PC-3 (cell line): Measurements from ENCODE around the gene RAD1. TPM values are rescaled to one million over a fixed set of nuclear protein-coding genes. Genes with fewer than 3 reads are reported as not detected.
A peak's percentile ranks its signal among the peaks of the same experiment; 100 is the strongest.

Experiments used
- ATAC-seq: fragments of 200-7000 bp; cut with Tn5 transposase; 2 replicates; pipeline ENCODE4 v1.9.1; 2020; ENCODE audit warnings: mild to moderate bottlenecking, moderate library complexity
- BruUV-seq: library from RNA; stranded (reverse); fragments of 400-500 nt; replicated peaks from 2 replicates; lab custom pipeline; 2021; lab: Mats Ljungman, UMichigan
- CTCF ChIA-PET: fragments of 300-600 bp; sonication (Branson Sonifier 250); formaldehyde crosslinking; loops from one replicate; lab custom pipeline; 2022; ENCODE audit warnings: antibody characterized with exemption; lab: Charles Lee
- POLR2A ChIA-PET: fragments of 300-600 bp; sonication (Branson Sonifier 250); formaldehyde crosslinking; loops from one replicate; lab custom pipeline; 2022; ENCODE audit warnings: antibody characterized with exemption; ENCODE audit not compliant: unreplicated experiment; lab: Charles Lee
- DNase-seq: peaks from one replicate; pipeline ENCODE4 v3.0.0-alpha.2; 2015
- H2AFZ ChIP-seq: fragments of 300-600 bp; sonication (generic); 2 replicates; pipeline ENCODE4 v1.6.0; 2016; ENCODE audit warnings: antibody characterized with exemption, low read length
- H3F3A ChIP-seq: fragments of 300-600 bp; sonication (generic); one replicate; pipeline ENCODE4 v1.6.0; 2017; ENCODE audit warnings: antibody characterized with exemption, low read length, control low read depth, mild to moderate bottlenecking; ENCODE audit not compliant: unreplicated experiment
- H3K27ac ChIP-seq: fragments of 300-600 bp; sonication (generic); 2 replicates; pipeline ENCODE4 v1.5.1; 2016; ENCODE audit warnings: mild to moderate bottlenecking, low read length
- H3K27me3 ChIP-seq: fragments of 300-600 bp; sonication (generic); 2 replicates; pipeline ENCODE4 v1.6.1; 2016; ENCODE audit warnings: low read length, mixed read lengths
- H3K36me3 ChIP-seq: fragments of 300-600 bp; sonication (generic); 2 replicates; pipeline ENCODE4 v1.6.1; 2016; ENCODE audit warnings: low read depth, mixed run types, low read length, mixed read lengths
- H3K4me1 ChIP-seq: fragments of 300-600 bp; sonication (generic); 2 replicates; pipeline ENCODE4 v1.5.1; 2016; ENCODE audit warnings: low read length; ENCODE audit not compliant: insufficient read depth
- H3K4me2 ChIP-seq: fragments of 300-600 bp; sonication (generic); 2 replicates; pipeline ENCODE4 v1.6.0; 2016; ENCODE audit warnings: low read length
- H3K4me3 ChIP-seq: fragments of 300-600 bp; sonication (generic); 2 replicates; pipeline ENCODE4 v1.5.1; 2016; ENCODE audit warnings: mild to moderate bottlenecking, low read length, mixed read lengths
- H3K79me2 ChIP-seq: fragments of 300-600 bp; sonication (generic); 2 replicates; pipeline ENCODE4 v1.6.1; 2017; ENCODE audit warnings: low read length, mixed read lengths
- H3K9ac ChIP-seq: fragments of 300-600 bp; sonication (generic); 2 replicates; pipeline ENCODE4 v1.6.0; 2016; ENCODE audit warnings: mild to moderate bottlenecking, low read length
- H3K9me2 ChIP-seq: fragments of 300-600 bp; sonication (generic); replicated peaks from 2 replicates; pipeline ENCODE4 v1.6.1; 2016; ENCODE audit warnings: mixed run types, low read length, mixed read lengths
- H3K9me3 ChIP-seq: fragments of 300-600 bp; sonication (generic); 2 replicates; pipeline ENCODE4 v1.6.1; 2016; ENCODE audit warnings: low read length, mixed read lengths
- H4K20me1 ChIP-seq: fragments of 300-600 bp; sonication (generic); 2 replicates; pipeline ENCODE4 v1.6.1; 2016; ENCODE audit warnings: low read length, mixed read lengths
- EZH2 ChIP-seq: fragments of 300-600 bp; sonication (generic); IDR thresholded peaks from one replicate; pipeline ENCODE4 v1.6.1; 2017; ENCODE audit warnings: antibody characterized with exemption, mild to moderate bottlenecking, low read length; ENCODE audit not compliant: unreplicated experiment
- EZH2phosphoT487 ChIP-seq: fragments of 300-600 bp; sonication (generic); IDR thresholded peaks from 2 replicates; pipeline ENCODE4 v1.6.1; 2018; ENCODE audit warnings: mild to moderate bottlenecking, antibody characterized with exemption, low read length, borderline replicate concordance
- intact Hi-C: fragments of 100-400 bp; cut with micrococcal nuclease; formaldehyde crosslinking; loops from 2 replicates; pipeline ENCODE4 v1.9.0; 2023
- total RNA-seq: library from RNA; depleted of rRNA; stranded (reverse); fragments of >200 nt; gene quantifications from 2 replicates; pipeline ENCODE4 v1.2.3, GENCODE V29; 2014
- TF ChIP-seq, protein P1 (sequence below): fragments of 300-600 bp; sonication (generic); conservative IDR thresholded peaks from 2 replicates; pipeline ENCODE4 v1.5.1; 2017; ENCODE audit warnings: antibody characterized with exemption, low read depth, mild to moderate bottlenecking, low read length

The RAD1 gene
- total RNA-seq, 1 experiment from 2014 or later, result 62.5 TPM

DNA sequence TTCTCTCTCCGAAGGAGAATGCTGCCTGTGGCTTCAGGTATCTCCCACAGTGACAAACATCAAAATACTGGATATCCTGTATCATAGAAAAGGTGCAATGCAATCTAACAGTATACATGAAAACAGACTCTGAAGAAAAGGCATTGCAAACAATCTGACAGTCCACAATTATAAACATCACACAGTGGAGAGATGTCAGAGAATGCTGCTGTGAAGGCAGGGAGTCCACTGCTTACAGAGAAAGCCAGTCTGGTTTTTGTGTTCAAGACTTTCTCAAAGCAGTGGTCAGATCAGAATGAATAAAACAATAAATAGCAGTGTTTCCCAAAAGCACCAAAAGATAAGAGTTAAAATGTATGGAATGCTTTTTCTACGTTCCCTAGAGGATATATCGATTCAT lies 47.6 kb downstream of the RAD1 start:
- intact Hi-C loops, result no loop called here
- POLR2A ChIA-PET, result no interaction called here
- TF ChIP-seq EZH2 (no peak), EZH2phosphoT487 (no peak)
- TF ChIP-seq, protein P1, sequence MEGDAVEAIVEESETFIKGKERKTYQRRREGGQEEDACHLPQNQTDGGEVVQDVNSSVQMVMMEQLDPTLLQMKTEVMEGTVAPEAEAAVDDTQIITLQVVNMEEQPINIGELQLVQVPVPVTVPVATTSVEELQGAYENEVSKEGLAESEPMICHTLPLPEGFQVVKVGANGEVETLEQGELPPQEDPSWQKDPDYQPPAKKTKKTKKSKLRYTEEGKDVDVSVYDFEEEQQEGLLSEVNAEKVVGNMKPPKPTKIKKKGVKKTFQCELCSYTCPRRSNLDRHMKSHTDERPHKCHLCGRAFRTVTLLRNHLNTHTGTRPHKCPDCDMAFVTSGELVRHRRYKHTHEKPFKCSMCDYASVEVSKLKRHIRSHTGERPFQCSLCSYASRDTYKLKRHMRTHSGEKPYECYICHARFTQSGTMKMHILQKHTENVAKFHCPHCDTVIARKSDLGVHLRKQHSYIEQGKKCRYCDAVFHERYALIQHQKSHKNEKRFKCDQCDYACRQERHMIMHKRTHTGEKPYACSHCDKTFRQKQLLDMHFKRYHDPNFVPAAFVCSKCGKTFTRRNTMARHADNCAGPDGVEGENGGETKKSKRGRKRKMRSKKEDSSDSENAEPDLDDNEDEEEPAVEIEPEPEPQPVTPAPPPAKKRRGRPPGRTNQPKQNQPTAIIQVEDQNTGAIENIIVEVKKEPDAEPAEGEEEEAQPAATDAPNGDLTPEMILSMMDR, result no peak
- BruUV-seq, result no TSS peak
- no peak overlapping the region for H3K27ac ChIP-seq
- no peaks in the 10 kb centered on the region for H3K9me3 ChIP-seq
- no peaks in the 10 kb centered on the region for H3K36me3 ChIP-seq
- no peak overlapping the region for H3K9ac ChIP-seq
- no peaks in the 10 kb centered on the region for H3K4me1 ChIP-seq
- H3K4me2 ChIP-seq, result no peak overlapping the region
- H3K9me2 ChIP-seq, result no peaks in the 10 kb centered on the region
- no peak overlapping the region for H2AFZ ChIP-seq
- H3K79me2 ChIP-seq, result no peaks in the 10 kb centered on the region
- CTCF ChIA-PET, result no interaction called here
- no peak for ATAC-seq
- H3K27me3 ChIP-seq, result no peaks in the 10 kb centered on the region
- no peak for DNase-seq
- no peaks in the 10 kb centered on the region for H3F3A ChIP-seq
- H4K20me1 ChIP-seq, result no peaks in the 10 kb centered on the region
- no peak overlapping the region for H3K4me3 ChIP-seq

DNA sequence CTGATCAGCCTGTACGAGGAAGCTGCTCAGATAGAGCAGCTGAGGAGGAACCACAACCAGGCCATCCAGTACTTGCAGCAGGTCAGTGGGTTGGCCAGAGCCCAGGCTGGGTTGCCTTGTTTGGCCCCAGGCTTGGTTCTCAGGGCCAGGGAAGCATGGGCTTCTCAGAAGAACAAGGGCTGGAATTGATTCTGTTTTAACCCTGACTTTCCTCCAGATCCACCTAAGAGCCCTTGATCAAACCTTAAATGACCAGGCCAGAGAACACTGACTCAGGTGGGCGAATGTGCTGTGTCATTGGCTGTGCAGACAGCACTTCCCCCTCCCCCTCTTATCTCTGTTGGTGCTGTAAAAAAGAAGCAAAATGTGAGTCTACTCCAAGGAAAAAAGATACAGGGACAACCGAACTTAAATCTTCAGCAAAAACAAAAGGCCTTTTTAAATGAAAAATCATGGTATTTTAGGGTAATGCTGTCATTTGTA lies 48.3 kb downstream of the RAD1 start:
- TF ChIP-seq EZH2phosphoT487, result no peak
- TF ChIP-seq, protein P1, result no peak
- no peak for TF ChIP-seq EZH2
- Histone ChIP-seq H3F3A (no peaks in the 10 kb centered on the region), H3K4me1 (no peaks in the 10 kb centered on the region), H2AFZ (peak overlapping the region; percentile 17; the same call in 1 of the 2 replicates), H3K36me3 (no peaks in the 10 kb centered on the region), H3K9me2 (no peaks in the 10 kb centered on the region), H4K20me1 (no peaks in the 10 kb centered on the region), H3K27ac (no peak overlapping the region), H3K27me3 (no peaks in the 10 kb centered on the region), H3K9me3 (no peaks in the 10 kb centered on the region), H3K4me2 (no peak overlapping the region), H3K9ac (no peak overlapping the region), H3K79me2 (no peaks in the 10 kb centered on the region), H3K4me3 (no peak overlapping the region)
- DNase-seq (no peak), ATAC-seq (no peak)
- CTCF ChIA-PET, result no interaction called here
- BruUV-seq, result no TSS peak
- intact Hi-C loops, result no loop called here
- POLR2A ChIA-PET, result no interaction called here

DNA sequence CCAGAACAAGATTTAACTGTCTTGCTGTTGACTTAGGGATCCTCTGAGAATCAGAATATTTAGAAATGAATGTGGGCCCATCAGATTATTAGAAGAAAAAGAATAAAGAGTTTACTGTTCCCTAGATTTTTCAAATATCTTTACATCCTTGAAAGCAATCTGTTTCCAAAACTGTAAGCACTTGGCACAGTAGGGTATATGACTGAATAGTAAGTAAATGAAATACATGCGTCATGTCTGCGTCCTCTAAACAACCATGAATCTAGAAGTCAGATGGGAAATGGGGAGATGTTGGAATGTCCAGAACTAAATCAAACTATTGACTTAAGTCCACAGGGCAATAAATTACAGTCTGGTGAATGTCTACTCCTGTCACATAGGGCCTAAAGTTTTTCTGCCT lies 50.2 kb downstream of the RAD1 start:
- intact Hi-C loops, result no loop called here
- Histone ChIP-seq H3K4me3 (no peak overlapping the region), H3K27me3 (no peaks in the 10 kb centered on the region), H3K36me3 (no peaks in the 10 kb centered on the region), H2AFZ (no peak overlapping the region), H3K27ac (no peak overlapping the region), H3K79me2 (no peaks in the 10 kb centered on the region), H3F3A (no peaks in the 10 kb centered on the region), H3K9me3 (no peaks in the 10 kb centered on the region), H3K4me2 (no peak overlapping the region), H3K9me2 (no peaks in the 10 kb centered on the region), H3K9ac (no peak overlapping the region), H4K20me1 (no peaks in the 10 kb centered on the region), H3K4me1 (no peaks in the 10 kb centered on the region)
- ChIA-PET CTCF (no interaction called here), POLR2A (no interaction called here)
- no TSS peak for BruUV-seq
- no peak for TF ChIP-seq EZH2
- no peak for TF ChIP-seq EZH2phosphoT487
- TF ChIP-seq, protein P1, result no peak
- no peak for DNase-seq
- ATAC-seq, result no peak
